DOHH2 (cell line): ENCODE measurements around the gene SSBP3.

Source experiments
- H3F3A ChIP-seq: fragments of 200-600 bp; sonication (generic), shearing (Covaris generic); 2 replicates; pipeline ENCODE4 v1.6.0; 2016; ENCODE audit warnings: antibody characterized with exemption, mild to moderate bottlenecking; ENCODE audit not compliant: control insufficient read depth, insufficient read depth
- H3K27ac ChIP-seq: fragments of 200-600 bp; sonication (generic); 2 replicates; pipeline ENCODE4 v1.5.1; 2014; ENCODE audit warnings: low read depth, mild to moderate bottlenecking, low read length, moderate library complexity
- H3K27me3 ChIP-seq: fragments of 200-600 bp; sonication (generic); 2 replicates; pipeline ENCODE4 v1.6.1; 2014; ENCODE audit warnings: mild to moderate bottlenecking, low read length, mixed read lengths; ENCODE audit not compliant: control insufficient read depth
- H3K36me3 ChIP-seq: fragments of 200-600 bp; sonication (generic); 2 replicates; pipeline ENCODE4 v1.6.1; 2014; ENCODE audit warnings: mild to moderate bottlenecking, low read length, moderate library complexity, mixed read lengths; ENCODE audit not compliant: control insufficient read depth
- H3K4me1 ChIP-seq: fragments of 200-600 bp; sonication (generic); 2 replicates; pipeline ENCODE4 v1.6.1; 2014; ENCODE audit warnings: mild to moderate bottlenecking, low read length, mixed read lengths; ENCODE audit not compliant: control insufficient read depth
- H3K4me2 ChIP-seq: fragments of 200-600 bp; sonication (generic); 2 replicates; pipeline ENCODE4 v1.6.0; 2014; ENCODE audit warnings: mild to moderate bottlenecking, low read length, moderate library complexity
- H3K4me3 ChIP-seq: fragments of 200-600 bp; sonication (generic); 2 replicates; pipeline ENCODE4 v1.5.1; 2014; ENCODE audit warnings: mild to moderate bottlenecking, low read length, mixed read lengths
- H3K79me2 ChIP-seq: fragments of 200-600 bp; sonication (generic); 2 replicates; pipeline ENCODE4 v1.6.1; 2014; ENCODE audit warnings: mild to moderate bottlenecking, low read length, mixed read lengths; ENCODE audit not compliant: control insufficient read depth
- H3K9me2 ChIP-seq: fragments of 200-600 bp; sonication (generic); replicated peaks from 2 replicates; pipeline ENCODE4 v1.6.1; 2014; ENCODE audit warnings: mild to moderate bottlenecking, low read length, mixed read lengths; ENCODE audit not compliant: control insufficient read depth
- H3K9me3 ChIP-seq: fragments of 200-600 bp; sonication (generic); 2 replicates; pipeline ENCODE4 v1.6.1; 2014; ENCODE audit warnings: antibody characterized with exemption, low read length, mixed read lengths; ENCODE audit not compliant: control insufficient read depth, insufficient read depth
- H4K20me1 ChIP-seq: fragments of 200-600 bp; sonication (generic); 2 replicates; pipeline ENCODE4 v1.6.0; 2014; ENCODE audit warnings: low read depth, mild to moderate bottlenecking, antibody characterized with exemption, low read length, moderate library complexity; ENCODE audit not compliant: control insufficient read depth, insufficient read depth
- EZH2phosphoT487 ChIP-seq: fragments of 200-600 bp; sonication (generic); IDR thresholded peaks from 2 replicates; pipeline ENCODE4 v1.6.1; 2017; ENCODE audit warnings: borderline replicate concordance, mild to moderate bottlenecking, antibody characterized with exemption, low read length, moderate library complexity, mixed read lengths
- TF ChIP-seq, protein P1 (sequence below): fragments of 200-600 bp; sonication (generic); IDR thresholded peaks from one replicate; pipeline ENCODE4 v1.5.1; 2014; ENCODE audit warnings: antibody characterized with exemption, mild to moderate bottlenecking, low read depth, low read length; ENCODE audit not compliant: poor library complexity, severe bottlenecking

SSBP3 gene

DNA sequence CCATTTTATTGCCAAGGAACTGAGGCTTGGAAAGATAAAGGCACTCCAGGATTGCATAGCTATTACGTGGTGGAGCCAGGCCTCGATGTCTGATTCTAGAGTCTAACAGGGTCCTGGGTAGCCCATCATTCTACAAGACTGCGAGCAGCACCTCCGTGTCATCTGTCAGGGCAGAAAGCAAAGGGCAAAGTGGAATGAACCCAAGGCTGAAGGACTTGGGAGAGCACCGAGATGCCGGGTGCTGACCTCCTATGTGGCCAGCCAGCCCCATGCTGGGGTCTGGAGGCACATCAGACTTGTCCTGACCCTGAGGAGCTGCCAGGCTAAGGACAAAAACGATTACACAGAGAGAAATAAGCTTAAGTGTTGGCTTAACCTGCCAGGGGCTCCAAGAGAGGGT lies 143.9 kb downstream of the SSBP3 start:
- TF ChIP-seq, protein P1, sequence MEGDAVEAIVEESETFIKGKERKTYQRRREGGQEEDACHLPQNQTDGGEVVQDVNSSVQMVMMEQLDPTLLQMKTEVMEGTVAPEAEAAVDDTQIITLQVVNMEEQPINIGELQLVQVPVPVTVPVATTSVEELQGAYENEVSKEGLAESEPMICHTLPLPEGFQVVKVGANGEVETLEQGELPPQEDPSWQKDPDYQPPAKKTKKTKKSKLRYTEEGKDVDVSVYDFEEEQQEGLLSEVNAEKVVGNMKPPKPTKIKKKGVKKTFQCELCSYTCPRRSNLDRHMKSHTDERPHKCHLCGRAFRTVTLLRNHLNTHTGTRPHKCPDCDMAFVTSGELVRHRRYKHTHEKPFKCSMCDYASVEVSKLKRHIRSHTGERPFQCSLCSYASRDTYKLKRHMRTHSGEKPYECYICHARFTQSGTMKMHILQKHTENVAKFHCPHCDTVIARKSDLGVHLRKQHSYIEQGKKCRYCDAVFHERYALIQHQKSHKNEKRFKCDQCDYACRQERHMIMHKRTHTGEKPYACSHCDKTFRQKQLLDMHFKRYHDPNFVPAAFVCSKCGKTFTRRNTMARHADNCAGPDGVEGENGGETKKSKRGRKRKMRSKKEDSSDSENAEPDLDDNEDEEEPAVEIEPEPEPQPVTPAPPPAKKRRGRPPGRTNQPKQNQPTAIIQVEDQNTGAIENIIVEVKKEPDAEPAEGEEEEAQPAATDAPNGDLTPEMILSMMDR, result no peak
- TF ChIP-seq EZH2phosphoT487, result no peak
- Histone ChIP-seq H3K9me2 (no peaks in the 10 kb centered on the region), H3K4me2 (no peak overlapping the region), H3K4me3 (no peak overlapping the region), H3K79me2 (no peaks in the 10 kb centered on the region), H3K4me1 (no peaks in the 10 kb centered on the region), H3K27ac (no peak overlapping the region), H3F3A (no peaks in the 10 kb centered on the region), H4K20me1 (no peaks in the 10 kb centered on the region), H3K36me3 (no peaks in the 10 kb centered on the region), H3K9me3 (no peaks in the 10 kb centered on the region), H3K27me3 (no peaks in the 10 kb centered on the region)

DNA sequence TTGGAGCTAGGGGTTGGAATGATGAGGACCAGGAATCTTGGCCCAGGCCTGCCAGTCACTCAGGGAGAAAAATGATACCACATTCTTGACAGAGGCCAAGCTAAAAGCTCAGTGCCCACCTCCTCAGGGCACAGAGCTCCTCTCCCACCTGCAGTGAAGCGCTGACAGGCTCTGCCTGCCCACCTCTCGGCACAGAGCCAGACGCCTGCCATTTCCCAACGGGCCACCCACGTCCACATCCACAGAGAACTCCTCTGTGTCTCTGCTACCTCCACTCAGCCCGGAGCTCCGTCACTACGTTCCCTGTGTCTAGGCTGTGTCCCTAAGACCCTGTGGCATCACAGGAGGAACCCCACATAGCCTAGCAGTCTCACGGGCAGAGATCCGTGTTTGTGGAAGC lies 145.4 kb downstream of the SSBP3 start:
- no peaks in the 10 kb centered on the region for H3K36me3 ChIP-seq
- no peaks in the 10 kb centered on the region for H4K20me1 ChIP-seq
- TF ChIP-seq, protein P1, result no peak
- no peak for TF ChIP-seq EZH2phosphoT487

GRCh38 chr1:54259546-54260140 lies 146.6 kb downstream of the SSBP3 start:
- TF ChIP-seq EZH2phosphoT487, result no peak
- TF ChIP-seq, protein P1, result no peak
- Histone ChIP-seq H3K9me2 (no peaks in the 10 kb centered on the region), H3K79me2 (no peaks in the 10 kb centered on the region), H3K4me3 (no peak overlapping the region), H3F3A (no peaks in the 10 kb centered on the region), H3K4me2 (no peak overlapping the region), H3K9me3 (no peaks in the 10 kb centered on the region), H4K20me1 (no peaks in the 10 kb centered on the region), H3K27ac (no peak overlapping the region), H3K36me3 (no peaks in the 10 kb centered on the region), H3K4me1 (no peaks in the 10 kb centered on the region), H3K27me3 (no peaks in the 10 kb centered on the region)

More for the DNA sequence above, 145.4 kb downstream of the SSBP3 start:
- Histone ChIP-seq H3K9me3 (no peaks in the 10 kb centered on the region), H3K9me2 (no peaks in the 10 kb centered on the region), H3K27me3 (no peaks in the 10 kb centered on the region), H3F3A (no peaks in the 10 kb centered on the region), H3K4me3 (no peak overlapping the region), H3K79me2 (no peaks in the 10 kb centered on the region), H3K4me2 (no peak overlapping the region), H3K4me1 (no peaks in the 10 kb centered on the region), H3K27ac (no peak overlapping the region)
